RPMI7951 (cell line): Measurements from ENCODE around the gene ITK. TPM values are rescaled to one million over a fixed set of nuclear protein-coding genes. Genes with fewer than 3 reads are reported as not detected.
"Not testable (repeated sequence)": the region's sequence is repeated elsewhere in the genome, so short reads cannot be mapped to it uniquely, and the experiment has no call there.

Experiments
- DNase-seq: peaks from one replicate; pipeline ENCODE4 v3.0.0-alpha.2; 2012; ENCODE audit warnings: low read depth
- total RNA-seq: library from RNA; depleted of rRNA; stranded (reverse); fragments of >200 nt; shearing (Covaris generic); gene quantifications from 2 replicates; pipeline ENCODE4 v1.2.3, GENCODE V29; 2014

ITK gene
- total RNA-seq, 1 experiment from 2014 or later: not detected

DNA sequence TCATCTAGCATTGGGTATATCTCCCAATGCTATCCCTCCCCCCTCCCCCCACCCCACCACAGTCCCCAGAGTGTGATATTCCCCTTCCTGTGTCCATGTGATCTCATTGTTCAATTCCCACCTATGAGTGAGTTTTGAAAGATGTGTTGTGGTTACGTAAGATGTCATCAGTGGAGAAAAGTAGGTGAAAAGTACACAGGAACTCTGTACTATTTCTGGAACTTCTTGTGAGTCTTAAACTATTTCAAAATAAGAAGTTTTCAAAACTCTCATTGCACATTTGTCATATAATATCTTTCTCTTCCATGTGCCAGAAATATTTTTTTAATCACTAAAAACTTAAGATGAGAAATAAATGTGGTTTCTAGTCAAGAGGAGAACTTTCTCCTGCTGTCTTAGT lies 30.0 kb downstream of the ITK start:
- not testable (repeated sequence) for DNase-seq

DNA sequence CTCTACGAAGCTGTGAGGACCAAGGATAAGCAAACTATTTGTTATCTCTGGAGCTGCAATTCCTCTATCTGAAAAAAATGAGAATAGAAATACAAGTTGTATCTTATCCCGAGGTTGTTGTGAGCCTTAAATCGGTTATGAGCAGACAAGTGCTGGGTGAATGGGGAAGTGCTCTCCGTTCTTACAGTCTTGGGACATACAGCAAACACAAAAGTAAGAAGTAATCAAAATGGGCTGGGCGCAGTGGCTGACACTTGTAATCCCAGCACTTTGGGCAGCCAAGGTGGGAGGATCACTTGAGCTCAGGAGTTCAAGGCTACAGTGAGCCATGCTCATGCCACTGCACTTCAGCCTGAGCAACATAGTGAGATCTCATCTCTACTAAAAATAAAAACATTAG lies 31.7 kb downstream of the ITK start:
- no peak for DNase-seq

DNA sequence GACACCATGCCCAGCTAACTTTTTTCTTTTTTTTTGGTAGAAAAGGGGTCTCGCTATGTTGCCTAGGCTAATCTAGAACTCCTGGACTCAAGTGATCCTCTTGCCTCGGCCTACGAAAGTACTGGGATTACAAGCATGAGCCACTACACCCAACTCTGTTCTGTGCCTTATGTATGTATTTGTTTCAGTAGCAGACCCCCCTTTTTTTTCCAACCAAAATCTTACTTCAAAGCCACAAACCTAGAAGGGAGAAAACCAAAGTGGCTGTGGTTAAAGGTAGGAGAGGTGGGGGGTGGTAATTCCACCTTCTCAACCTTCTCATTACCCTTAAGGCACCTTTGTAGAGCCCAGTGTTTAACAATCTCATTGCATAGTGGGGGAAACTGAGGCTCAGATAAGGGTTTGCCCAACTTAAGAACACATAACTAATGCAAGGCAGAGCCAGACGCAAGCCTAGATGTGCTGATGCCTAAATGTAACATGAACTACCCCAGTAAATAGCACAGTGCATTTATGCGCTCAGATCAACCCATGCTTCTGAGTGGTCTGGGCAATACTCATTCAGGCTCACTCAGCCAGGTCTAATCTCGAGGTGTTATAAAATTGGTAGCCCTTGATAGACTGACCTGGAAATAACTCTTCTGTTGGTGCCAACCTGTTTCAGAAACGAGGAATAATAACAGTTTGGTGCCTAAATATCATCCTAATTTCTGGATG lies 33.0 kb downstream of the ITK start:
- no peak for DNase-seq

DNA sequence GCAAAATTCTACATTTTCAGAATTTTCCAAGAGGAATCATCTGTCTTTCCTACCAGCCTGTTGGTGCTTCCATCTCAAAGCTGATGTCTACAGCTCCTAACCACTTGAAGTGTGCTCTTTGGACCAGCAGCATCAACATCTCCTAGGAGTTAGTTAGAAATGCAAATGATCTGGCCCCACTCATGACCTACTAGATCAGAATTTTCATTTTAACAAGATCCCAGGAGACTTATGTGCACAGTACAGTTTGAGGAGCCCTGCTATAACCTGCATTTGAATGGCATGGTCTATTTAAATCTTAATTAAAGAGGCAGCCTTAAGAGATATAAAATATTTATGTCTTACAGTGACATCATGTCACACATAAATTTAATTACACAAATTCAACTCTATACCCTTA lies 33.8 kb downstream of the ITK start:
- DNase-seq: no peak

DNA sequence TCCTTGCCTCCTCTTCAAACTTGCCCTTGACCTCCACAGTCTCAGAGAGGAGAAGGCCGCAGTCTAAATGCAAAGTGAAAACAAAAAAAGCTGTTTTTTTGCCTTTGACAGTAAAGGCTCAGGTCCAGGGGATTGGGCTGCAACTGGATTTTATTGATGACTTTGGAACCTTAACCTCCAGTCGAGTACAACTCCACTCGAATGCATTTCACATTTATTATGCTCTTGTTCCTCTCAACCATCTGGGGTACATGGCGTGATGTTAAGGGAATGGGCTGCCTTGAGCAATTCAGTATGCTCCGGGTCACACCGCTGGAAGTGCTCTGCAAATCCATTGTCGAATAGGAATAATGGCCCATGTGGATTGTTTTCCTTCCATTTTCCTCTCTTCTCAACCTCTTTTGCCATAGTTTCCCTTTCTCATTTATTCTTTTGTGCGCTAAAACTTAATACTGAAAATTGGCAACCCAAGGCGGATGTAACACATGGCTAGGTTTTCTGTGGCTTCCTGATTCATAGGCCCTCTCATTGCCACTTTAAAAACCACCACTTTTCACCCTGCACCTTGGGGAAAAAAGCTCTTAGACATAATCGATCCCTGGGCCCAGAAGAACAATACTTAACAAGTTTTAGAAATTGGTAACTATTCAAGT lies 34.3 kb downstream of the ITK start:
- no peak for DNase-seq

DNA sequence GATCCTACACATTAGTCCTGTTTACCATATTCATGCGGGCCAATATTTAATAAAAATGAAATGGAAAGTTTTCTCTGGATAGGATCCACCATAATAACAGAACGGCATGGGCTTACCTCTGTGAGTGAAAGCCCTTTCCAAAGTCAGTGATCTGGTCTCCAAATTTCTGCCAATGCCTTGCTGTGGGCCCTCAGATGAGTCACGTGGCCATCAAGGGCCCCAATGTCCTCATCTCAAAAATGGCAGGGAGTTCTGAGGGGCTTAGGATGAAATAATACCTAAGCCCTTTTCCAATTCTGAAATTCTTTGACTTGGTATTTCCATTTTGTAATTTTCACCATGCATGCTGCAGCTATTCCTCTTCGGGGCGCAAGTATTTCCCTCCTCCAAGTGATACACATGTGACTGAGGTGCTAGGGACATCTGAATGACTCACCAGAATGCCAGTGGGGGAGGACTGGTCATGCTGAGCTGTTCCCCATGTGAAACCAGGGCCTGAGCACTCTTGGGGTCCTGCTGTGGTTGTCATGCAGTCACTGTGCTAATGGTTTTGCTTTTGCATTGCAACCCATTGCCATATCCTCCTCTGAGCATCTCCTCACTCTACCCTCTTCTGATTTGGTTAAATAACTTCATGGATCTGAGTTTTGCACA lies 35.0 kb downstream of the ITK start:
- DNase-seq: no peak

DNA sequence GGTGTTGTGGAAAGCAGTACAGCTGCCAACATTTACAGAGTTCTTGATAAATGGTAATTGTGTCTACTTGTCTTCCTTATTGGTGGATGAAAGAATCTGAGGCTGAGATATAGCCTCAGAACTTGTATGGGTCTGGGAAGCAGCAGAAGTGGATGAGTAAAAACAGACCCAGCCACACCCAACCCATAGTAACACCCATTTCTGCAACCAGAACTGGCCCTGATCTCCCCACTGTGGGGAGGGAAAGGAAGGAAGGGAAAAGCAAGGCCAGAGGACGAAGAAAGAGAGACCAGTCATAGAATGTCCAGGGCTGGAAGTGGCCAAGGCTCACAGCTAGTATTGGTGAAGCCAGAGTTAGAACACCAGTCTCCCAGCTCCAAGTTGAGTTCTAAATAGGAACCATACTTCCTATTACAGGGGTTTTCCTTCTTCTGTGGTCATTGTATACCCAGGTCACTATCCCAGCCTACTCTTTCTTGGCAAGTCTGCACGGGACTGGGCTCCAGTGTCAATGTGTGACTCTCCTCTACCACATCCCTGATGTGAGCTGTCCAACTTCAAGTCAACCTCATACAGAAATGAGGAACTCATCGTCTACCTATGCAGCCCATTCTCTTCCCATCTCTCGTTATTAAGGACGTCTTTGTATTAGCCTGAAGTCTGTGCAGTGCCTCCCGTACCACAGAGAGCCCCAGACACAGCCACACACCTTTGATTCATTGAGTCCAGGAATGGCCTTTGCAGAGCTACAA lies 35.9 kb downstream of the ITK start:
- no peak for DNase-seq

DNA sequence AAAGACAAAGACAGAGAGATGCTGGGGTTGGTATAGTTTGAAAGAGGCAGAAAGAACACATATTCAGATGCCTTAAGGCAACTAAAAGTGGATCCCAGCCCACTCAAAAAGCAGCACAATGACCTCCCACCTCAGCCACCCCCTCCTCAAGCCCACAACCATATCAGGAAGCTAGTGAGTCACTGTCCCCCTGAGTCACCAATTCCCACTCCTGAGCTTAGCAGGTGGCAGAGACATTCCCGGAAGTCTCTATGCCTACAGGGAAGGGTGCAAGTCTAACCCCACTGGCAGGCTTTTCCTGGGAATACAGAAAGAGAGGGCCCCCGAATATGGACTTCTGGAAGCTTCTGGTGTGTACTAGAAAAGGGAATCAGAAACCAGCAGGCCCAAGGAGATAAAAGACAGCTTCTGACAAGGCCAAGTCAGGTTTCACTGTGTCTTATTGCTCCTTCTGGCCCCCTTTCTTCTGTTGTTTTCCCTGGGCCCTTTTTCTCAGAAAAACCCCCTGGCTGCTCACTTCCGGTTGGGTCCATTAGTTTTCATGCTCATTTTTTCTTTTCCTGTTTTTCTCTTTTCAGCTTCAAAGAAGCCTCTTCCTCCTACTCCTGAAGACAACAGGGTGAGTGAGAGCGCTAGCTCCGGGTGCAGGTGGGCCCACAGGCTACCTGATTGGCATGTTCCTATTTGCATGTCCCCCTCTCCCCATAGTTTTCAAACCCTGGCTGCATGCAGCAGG lies 36.8 kb downstream of the ITK start:
- DNase-seq: no peak

DNA sequence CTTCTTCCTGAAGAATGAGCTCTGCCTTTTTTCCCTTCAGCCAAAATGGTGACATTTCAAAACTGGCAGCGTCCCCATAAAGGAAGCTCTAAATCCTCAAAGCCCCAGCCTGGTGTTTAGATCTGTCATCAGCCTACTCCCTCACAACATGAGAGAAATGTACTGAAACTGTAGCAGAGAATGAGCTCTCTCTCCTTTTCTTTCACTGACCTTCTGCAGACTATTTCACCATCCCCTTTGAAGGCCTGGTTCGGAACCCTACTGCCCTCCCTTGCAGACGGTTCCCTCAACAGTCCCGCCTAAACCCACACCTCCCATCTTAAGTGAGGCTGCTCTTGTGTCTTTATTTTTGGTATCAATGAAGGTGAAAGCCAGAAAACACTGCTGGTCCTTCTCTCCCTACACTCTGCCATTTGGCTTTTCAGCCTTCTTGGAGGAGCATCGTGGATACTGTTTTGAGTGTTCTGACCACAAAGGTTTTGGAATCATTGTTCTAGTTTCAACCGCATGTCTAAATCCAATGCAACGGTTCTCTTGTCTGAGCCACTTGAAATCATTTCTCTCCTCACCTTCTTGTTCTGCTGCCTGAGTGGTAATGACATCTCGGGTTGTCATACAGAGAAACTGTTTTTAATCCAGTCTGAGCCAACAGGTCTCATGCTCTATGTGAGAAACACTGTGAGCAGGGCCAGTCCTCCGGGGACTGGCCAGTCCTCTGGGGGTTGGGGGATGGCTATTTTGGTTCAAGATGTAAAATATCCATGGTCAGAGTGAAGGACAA lies 39.0 kb downstream of the ITK start:
- DNase-seq: no peak

DNA sequence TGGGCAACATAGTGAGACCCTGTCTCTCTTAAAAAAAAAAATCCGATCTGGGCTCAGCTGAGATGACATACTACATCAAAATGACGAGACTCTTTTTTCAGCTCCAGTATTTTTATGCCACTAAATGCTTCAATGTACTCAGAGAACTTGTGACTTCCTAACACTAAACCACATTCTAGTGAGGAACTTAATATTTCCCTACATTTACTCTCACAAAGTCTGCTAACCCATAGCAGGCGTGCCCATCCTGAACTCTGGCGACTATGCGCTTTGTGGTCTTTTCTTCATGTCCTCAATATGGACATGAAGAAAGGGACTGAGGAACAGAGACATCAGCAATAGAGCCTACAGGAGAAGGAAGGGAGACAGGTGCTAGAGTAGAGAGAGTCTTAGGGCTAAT lies 41.3 kb downstream of the ITK start:
- DNase-seq: no peak

DNA sequence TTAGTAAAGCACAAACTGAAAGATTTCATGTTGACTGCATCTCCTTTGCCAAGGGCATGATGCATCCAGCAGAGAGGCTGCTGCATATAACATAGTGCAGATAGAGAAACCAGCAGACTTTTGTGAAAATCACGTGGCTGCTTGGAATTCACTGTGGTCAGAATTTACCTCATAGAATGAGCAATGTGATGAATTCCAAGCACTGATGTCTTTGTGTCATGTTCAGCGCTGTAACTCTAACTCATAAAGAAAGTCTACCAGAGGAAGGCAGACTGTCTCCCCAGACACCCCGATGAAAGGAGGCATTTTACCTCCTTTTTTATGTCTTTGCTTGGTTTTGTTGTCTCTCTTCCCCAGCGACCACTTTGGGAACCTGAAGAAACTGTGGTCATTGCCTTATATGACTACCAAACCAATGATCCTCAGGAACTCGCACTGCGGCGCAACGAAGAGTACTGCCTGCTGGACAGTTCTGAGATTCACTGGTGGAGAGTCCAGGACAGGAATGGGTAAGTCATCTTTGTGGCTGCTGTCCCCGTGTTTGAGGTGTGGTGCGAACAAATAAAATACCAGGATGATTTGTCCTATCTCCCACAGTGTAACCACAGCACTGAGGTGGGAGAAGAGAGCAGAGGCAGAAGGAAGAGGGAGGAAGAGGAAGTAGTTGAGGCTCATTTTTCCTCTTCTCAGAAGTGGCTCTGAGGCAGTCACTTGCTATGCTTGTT lies 42.0 kb downstream of the ITK start:
- DNase-seq: peak; percentile 22

DNA sequence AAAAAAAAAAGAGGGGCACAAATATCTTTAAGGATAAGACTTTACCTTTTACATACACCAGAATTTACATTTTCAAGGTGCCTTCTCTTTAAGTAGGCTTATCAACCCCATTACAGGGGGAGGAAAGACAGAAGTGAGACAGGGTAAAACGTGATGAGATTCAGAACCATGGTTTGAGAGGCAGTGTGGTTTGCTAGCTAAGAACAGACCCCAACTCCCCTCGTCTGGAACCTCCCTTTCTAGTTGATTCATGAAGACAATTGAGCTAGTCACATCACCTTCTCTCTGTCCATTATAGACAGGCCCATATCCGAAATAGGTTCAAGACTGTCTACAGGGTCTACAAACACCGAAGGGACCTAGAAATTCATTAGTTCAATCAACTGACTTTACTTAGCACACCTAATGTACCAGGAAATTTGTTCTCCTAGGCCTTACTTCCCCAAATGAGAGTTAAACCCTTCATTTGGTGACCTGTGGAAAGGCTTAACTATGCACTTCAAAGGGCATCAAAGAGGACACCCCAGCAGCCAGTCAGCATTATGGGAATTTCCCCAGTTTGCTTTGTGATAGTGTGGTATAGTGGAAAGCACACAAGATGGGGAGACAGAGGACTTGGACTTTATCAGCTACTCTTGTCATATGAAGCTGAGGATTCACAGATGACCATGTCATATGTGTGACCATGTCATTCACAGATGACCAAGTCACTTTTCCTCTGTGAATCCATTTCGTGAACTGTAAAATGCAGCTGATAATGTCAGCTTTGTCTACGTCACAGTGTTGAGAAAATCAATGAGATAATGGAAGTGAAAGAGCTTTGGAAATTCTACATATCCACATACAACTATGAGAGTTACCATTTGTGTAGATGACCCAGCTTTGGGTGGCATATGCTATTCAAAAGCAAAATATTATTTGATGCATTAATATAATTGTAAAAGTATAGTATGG lies 45.1 kb downstream of the ITK start:
- no peak for DNase-seq

DNA sequence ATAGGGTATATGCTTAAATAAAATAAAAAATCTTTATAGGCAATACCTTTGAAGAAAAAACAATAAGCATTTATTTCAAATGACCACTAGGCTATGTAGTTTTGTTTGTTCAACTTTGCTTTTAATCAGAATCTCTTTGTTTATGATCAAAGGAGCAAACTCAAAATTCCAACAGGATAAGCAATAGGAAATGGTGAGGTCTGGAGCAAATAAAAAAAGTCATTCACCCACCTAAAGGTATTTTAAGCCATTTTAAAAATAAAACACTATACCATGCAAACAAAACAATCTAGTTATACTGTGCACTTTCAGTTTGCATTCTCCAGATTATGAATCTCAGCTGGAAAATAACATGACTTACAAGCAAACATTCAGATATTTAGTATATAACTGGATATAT lies 50.0 kb downstream of the ITK start:
- no peak for DNase-seq

DNA sequence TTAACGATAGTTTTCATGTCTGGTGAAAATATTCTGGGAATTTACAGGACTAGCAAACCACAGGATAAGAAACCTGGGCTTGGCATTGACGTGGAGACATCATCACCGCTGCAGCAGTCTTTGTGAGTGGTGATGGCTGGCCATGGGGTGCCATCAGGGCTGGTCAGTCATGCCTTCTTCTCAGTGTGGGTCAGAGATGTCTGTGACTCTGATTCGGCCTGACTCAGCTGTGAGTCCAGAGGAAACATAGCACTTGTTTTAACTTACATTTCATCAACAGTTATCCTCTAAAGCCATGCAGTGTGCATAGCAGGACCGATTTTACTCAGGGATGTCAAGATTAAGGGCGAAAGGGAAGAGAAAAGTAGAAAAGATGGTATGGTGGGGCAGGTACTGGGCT lies 52.1 kb downstream of the ITK start:
- DNase-seq: no peak

DNA sequence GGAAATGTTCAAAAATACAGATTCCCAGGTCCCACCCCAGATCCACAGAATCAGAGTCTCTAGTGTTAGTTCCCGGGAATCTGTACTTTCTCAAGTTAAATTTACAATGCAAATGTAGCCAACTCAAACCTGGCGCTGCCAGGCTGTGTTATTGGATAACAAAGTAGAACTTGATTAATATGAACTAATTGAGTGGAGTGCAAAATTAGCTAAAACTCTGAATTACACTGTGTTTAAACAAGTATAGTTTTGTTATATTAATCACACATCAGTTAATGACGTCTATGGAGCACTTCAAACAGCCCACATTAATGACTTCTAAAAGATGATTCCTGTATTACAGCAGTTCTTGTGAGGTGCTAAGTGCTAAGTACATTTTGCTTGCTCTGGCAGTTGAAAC lies 52.9 kb downstream of the ITK start:
- DNase-seq: no peak

DNA sequence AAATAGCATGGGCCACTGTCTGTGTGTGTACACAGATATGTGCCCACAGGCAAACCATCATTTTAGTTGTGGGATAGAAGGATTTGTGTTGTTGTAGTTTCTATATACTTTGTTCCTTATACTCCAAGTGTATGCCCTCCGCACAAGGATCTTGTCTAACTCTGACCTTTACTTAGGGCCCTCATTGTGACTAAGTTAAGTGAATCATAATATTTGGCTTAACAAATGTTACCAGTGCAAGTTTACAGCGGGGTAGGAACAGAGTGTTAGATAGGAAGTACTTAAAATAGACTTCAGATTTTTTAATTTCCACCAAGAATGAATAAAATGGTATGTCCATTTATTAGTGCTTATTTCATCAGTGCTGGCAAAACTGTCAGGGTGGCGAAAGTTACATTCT lies 55.8 kb downstream of the ITK start:
- no peak for DNase-seq

DNA sequence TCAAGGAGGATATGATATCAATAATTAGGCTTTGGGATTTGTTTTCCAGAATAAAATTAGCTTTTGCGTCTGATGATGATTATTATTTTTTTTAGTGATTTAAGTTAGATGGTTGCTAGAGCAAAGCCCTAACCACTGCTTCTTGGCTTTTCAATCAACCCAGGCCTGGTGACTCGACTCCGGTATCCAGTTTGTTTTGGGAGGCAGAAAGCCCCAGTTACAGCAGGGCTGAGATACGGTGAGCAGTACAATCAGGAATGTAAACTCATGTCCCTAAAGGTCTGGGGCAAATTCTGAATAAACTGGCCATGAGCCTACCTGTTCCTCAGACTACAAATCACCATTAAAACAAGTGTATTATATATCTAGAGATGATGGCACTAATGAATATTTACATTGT lies 60.8 kb downstream of the ITK start:
- no peak for DNase-seq

DNA sequence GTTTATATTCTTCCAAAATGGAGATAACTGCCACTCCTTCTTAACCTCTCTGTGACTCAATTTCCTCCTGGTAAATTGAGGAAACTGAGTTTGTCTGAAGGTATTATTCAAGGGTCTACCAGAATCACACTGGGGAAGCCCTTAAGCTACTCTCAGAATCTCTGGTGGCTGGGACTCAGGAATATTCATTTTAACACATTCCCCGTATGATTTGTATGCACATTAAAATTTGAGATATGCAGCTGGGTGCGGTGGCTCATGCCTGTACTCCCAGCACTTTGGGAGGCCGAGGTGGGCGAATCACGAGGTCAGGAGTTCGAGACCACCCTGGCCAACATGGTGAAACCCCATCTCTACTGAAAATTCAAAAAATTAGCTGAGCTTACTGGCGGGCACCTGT lies 64.1 kb downstream of the ITK start:
- not testable (repeated sequence) for DNase-seq

DNA sequence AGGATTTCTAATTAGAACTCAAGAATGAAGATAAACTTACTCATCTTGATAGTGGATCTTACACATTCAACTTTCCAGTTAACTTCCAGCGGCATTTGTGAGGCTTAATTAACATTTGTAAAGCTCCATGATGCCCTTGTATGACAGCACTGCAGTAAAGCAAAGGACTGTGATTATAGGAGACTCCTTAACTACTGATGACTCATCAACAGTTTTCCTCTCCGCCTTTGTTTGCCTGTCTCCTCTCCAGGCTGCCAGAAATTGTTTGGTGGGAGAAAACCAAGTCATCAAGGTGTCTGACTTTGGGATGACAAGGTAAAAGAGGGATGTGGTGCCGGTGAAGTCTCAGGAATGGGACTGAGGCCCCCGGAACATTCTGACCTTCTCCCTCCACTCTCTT lies 64.8 kb downstream of the ITK start:
- peak; percentile 9 for DNase-seq
